G401 (cell line): Measurements from ENCODE around the gene TBC1D1. TPM values are rescaled to one million over a fixed set of nuclear protein-coding genes. Genes with fewer than 3 reads are reported as not detected.

Experiments used
- DNase-seq: peaks from one replicate; pipeline ENCODE4 v3.0.0-alpha.2; 2015; ENCODE audit warnings: low spot score
- in situ Hi-C: cut with HindIII; loops from 2 replicates; pipeline ENCODE4 v1.10.0; 2016; ENCODE audit warnings: low sequenced_read_pairs, mixed read lengths
- total RNA-seq: library from RNA; depleted of rRNA; stranded (reverse); fragments of >200 nt; shearing (Covaris generic); gene quantifications from 2 replicates; pipeline ENCODE4 v1.2.3, GENCODE V29; 2014

Gene TBC1D1
- total RNA-seq, 1 experiment from 2014 or later, result 85.5 TPM

DNA sequence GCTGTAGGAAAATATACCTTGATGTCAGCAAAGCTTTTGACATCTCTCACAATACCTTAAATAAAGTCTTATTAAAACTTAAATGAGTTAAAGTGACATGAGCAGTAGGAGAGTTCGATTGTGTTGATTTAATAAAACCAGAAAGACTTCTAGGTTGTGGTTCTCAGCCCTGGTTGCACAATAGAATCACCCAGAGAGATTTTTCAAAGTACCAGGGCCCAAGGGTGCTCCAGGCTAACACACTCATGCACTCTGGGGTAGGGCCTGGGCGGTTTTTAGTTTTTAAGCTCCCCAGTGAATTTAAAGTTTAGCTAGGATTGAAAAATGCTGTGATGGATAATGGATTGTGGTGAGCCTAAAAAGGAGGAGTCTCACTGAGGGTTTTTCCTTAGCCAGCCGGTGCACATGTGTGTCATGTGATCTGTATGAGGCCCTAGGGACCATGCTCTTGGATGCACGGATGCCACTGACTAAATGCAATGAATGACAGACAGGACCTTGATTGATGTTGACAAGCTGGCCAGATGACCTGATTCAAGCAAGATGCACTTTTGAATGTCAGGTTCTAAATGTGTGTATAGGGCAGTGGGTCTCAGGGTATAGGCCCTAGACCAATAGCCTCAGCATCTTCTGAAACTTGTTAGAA is 254.3 kb downstream of the TBC1D1 start:
- no peak for DNase-seq

DNA sequence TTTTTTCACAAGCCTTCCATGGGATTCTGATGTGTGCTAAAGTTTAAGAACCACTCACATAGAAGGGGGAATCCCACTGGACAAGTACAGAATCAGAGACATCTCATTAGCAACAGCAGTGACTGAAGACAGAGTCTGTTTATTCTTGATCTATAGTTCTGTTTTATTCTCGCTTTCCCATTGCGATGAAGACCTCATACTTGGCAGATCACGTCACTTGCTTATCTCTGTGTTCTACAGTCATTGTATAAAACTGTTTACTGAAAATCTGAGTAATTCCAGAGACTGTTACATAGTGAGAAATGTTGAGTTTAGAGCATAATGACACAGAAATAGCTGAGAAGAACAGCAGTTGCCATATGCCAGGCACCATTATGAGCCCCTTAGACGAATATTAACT is 254.9 kb downstream of the TBC1D1 start:
- DNase-seq, result no peak
- in situ Hi-C loops, result no loop called here

More for the DNA sequence above, 254.3 kb downstream of the TBC1D1 start:
- in situ Hi-C loops, result no loop called here

GRCh38 chr4:38146383-38146782 is 255.5 kb downstream of the TBC1D1 start:
- DNase-seq, result no peak
- in situ Hi-C loops, result no loop called here

GRCh38 chr4:38149472-38149996 is 258.6 kb downstream of the TBC1D1 start:
- in situ Hi-C loops, result no loop called here
- DNase-seq, result no peak

DNA sequence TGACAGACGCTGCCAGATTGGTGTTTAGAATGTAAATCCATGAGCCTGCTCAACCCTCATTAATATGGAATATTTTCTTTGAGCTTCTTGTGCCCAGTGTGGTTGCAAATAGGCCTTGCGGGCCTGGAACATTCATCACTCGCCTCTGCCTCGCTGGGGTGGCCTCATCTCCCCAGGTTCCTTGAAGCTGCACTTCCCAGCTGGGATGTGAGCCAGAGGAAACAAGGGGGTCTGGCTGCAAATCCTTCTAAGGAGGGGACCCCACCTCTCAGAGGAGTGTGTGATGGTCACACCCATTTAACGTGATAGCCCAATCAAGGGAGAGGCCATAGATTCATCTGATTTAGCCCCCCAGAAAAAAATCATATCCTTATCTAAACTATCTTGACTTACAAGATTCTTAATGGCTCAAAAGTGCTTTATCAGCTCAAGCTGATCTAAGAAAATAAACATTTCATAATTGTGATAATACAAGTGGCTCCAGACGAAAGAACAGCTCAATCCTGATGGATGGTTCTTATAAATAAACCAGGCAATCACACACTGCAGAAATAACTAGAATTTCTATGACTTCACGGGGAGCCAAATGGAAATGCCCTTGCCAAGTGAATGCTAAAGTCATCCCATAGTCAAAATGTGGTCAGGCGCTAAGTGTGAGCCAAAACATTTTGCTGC is 259.2 kb downstream of the TBC1D1 start:
- DNase-seq, result no peak
- in situ Hi-C loops, result no loop called here

DNA sequence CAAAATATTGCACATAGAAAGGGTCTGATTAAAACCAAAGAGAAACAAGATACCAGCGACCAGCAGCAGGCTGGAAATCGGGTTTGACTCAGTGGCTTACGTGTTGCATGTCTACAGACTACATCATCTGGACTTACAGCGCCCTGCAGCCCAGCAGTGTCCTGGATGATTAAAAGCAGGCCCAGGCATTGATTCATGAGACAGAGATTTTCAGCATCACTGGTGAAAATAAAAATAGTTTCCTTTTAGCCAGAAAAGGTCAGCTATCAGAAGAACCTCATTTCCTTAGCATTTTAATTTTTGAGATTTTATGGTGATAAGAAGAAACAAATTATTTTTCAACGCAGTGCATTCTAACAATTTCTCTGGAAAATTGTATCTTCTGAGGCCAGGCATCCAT is 259.9 kb downstream of the TBC1D1 start:
- in situ Hi-C loops, result no loop called here
- DNase-seq, result no peak

- in situ Hi-C loops, result no loop called here
These were observed 261.0 kb downstream of the TBC1D1 start for GRCh38 chr4:38151873-38152272.

DNA sequence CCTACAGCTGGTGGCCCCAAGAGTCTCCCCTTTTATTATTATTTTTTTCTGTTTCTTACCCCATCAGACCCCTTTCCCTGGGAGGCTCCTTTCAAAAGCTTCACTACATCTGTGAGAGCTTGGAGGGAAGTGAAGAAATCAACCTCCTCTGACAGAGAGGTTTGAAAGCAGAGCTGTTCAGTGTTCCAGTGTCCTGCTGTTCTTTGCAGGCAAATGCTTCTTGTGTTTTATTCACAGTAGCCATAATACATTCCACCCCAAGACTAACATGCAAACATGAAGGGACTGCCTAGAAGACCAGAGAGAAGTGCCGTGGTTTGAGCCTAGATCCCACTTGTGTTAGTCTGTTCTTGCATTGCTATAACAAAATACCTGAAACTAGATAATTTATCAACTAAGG is 261.4 kb downstream of the TBC1D1 start:
- DNase-seq, result no peak
- in situ Hi-C loops, result no loop called here

More at GRCh38 chr4:38151873-38152272, 261.0 kb downstream of the TBC1D1 start:
- DNase-seq, result no peak

- in situ Hi-C loops, result no loop called here
- no peak for DNase-seq
These were observed 262.0 kb downstream of the TBC1D1 start for GRCh38 chr4:38152721-38153386.

DNA sequence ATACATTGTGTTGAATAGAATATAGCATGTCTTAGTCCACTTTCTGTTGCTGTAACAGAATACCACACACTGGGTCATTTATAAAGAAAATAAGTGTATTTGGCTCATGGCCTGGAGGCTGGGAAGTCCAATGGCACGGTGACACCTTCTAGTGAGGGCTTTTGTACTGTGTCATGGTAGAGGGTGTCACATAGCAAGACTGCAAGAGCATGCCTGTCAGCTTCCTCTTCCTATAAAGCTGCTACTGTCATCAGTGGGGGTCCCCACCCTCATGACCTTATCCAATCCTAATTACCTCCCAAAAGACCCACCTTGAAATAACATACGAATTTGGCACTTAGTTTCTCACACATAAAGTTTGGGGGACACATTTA is 262.5 kb downstream of the TBC1D1 start:
- in situ Hi-C loops, result no loop called here
- DNase-seq, result no peak

GRCh38 chr4:38154252-38154651 is 263.4 kb downstream of the TBC1D1 start:
- no peak for DNase-seq
- in situ Hi-C loops, result no loop called here

DNA sequence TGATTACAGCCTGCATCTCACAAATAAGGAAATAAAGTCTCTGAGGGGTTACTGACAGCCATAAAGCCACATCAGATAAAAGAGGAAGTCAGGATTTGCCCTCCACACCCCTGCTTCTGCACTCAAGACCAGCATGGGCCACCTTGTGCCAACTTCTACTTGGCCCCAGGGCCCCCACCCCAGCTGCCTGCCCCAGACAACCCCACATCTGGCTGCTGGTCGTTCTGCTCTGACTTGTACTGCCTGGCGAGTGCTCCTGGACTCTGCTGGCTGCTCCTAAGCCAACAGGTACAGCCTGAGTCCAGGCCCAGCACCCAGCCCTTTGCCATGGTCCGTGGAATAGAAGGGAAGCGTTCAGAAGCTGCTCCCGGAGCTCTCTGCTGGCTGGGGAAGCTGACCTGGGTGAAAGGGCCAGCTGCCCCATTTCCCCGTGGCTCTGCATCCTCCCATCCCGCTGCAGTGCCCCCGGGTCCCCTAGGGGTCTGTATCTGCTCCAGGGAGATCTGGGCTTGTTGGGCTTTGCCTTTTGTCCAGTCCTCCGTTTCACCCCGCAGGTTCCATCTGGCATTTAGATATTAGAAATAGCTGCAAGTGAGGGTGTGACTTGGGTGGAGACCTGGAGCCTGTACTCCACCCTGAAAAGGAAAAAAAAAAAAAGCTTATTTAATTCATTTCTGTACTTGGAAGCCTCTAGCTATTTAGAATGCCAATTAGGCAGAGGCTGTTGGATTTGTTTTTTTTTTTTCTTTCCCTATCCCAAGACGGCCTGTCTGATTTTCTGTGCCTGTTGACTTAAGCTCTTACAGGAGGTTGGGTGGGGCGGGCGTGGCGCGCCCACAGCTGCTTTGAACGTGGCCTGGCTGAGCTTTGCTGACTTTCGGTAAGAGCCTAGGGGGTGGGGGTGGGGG is 264.1 kb downstream of the TBC1D1 start:
- DNase-seq, result no peak
- in situ Hi-C loops, result no loop called here

DNA sequence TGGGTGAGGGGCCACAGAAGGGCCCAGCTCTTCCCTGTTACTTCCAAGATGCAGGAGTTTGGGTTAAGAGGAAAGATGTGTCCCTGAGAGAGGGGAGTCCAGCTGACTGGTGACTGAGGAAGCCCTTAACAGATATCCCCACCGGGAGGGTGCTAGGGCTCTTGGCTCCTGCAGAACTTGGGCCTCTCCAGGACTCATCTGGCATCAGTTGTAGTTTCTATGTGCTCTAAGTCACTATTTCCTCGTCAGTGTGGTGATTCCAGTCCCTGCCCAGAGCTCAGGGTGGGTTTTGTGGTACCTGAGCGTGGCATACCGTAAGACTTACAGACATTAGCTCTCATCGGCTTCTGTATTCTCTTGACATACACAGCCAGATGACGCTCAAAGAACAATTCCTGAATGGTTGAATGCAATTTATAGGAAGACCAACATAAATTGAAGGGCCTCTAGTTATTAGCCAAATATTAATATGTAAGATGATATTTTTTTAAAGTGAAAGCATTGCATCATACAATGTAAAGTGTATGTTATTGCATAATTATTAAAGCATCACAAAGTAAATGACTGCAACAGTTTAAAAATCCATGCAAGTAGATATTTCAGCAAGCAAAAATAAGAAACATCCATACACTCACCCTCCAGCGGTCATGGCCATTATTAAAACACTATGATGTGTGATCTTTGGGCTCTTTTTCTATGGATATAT is 264.9 kb downstream of the TBC1D1 start:
- DNase-seq, result no peak
- in situ Hi-C loops, result no loop called here

DNA sequence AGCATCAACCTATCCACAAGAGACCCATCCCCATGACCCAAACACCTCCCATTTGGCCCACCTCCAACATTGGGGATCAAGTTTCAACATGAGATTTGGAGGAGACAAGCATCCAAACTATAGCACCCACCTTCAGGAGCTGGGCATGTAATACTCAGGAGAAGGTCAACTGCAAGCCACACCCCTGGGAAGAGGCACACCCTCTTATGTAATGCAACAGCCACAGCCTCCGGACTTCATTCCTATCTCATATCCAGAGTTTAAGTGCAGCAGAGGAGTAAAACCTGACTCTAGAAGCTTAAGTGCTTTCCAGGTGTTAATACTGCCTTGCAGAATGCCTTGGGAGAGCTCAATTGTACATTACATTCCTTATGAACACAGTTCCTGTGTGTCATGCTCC is 266.7 kb downstream of the TBC1D1 start:
- in situ Hi-C loops, result no loop called here

GRCh38 chr4:38160487-38161207 is 269.8 kb downstream of the TBC1D1 start:
- no peak for DNase-seq
- in situ Hi-C loops, result no loop called here

More for the DNA sequence above, 266.7 kb downstream of the TBC1D1 start:
- DNase-seq, result no peak

GRCh38 chr4:38161208-38162113 is 270.6 kb downstream of the TBC1D1 start:
- no peak for DNase-seq
- in situ Hi-C loops, result no loop called here

GRCh38 chr4:38162240-38162784 is 271.4 kb downstream of the TBC1D1 start:
- DNase-seq, result no peak
- in situ Hi-C loops, result no loop called here
